K562 (cell line): ENCODE results near the gene GPR15LG. TPM values are rescaled to one million over a fixed set of nuclear protein-coding genes. Genes with fewer than 3 reads are reported as not detected.

Source experiments
- ATAC-seq: fragments of 200-7000 bp; cut with Tn5 transposase; 3 replicates; pipeline ENCODE4 v1.9.1; 2020; ENCODE audit warnings: moderate library complexity
- BruUV-seq: library from RNA; stranded (reverse); fragments of 400-500 nt; replicated peaks from 2 replicates; lab custom pipeline; 2021; lab: Mats Ljungman, UMichigan
- CTCF ChIA-PET: fragments of 300-600 bp; formaldehyde crosslinking; extraction: SDS; loops from one replicate; lab custom pipeline; 2021; ENCODE audit warnings: low intra/inter-chr PET ratio; lab: Yijun Ruan, JAX
- POLR2A ChIA-PET: fragments of 300-600, 350-650 bp; sonication (Branson Sonifier 250); formaldehyde crosslinking; extraction: SDS; loops from one replicate; lab custom pipeline; 2021; ENCODE audit warnings: antibody characterized with exemption, inconsistent platforms; lab: Yijun Ruan, JAX
- DNase-seq, 4 experiments: peaks; one replicate each; pipeline versions ENCODE4 v3.0.0 to v3.0.0-alpha.2; 2011 to 2018; ENCODE audit warnings: low spot score in 3 of 4, mixed read lengths in 3 of 4; ENCODE audit errors: extremely low read depth in 1 of 4
- FAIRE-seq: peaks from 2 replicates; lab custom pipeline; 2011; peaks lifted over from hg19 to GRCh38; lab: Jason Lieb, UNC
- H2AFZ ChIP-seq: 2 replicates; pipeline ENCODE4 v1.6.0; 2011; ENCODE audit warnings: low read depth, low read length, control low read depth, inconsistent platforms
- H3K27ac ChIP-seq: fragments of 200-600 bp; 3 replicates; pipeline ENCODE4 v1.8.0; 2011; ENCODE audit warnings: low read depth, mild to moderate bottlenecking, control low read depth, inconsistent platforms, low read length, moderate library complexity, mixed read lengths; ENCODE audit errors: extremely low read depth
- H3K27me3 ChIP-seq, 2 experiments: fragments of 300-600 bp in 1 of 2; 2 replicates in 1 of 2; 3 replicates in 1 of 2; pipeline versions ENCODE4 v1.6.0 to v1.8.0; 2011; ENCODE audit warnings: inconsistent platforms in 2 of 2, low read length in 2 of 2, mild to moderate bottlenecking in 1 of 2, mixed read lengths in 1 of 2, moderate library complexity in 1 of 2; ENCODE audit not compliant: control insufficient read depth in 2 of 2, insufficient read depth in 2 of 2
- H3K36me3 ChIP-seq: fragments of 300-600 bp; 3 replicates; pipeline ENCODE4 v1.8.0; 2011; ENCODE audit warnings: mild to moderate bottlenecking, low read length, inconsistent platforms; ENCODE audit not compliant: control insufficient read depth, insufficient read depth
- H3K4me1 ChIP-seq, 2 experiments: fragments of 200-600 bp in 1 of 2; replicated peaks in 1 of 2; 2 replicates in 1 of 2; 3 replicates in 1 of 2; pipeline versions ENCODE4 v1.5.1 to v1.8.0; 2011; ENCODE audit warnings: inconsistent platforms in 2 of 2, low read length in 2 of 2, mild to moderate bottlenecking in 1 of 2, mixed read lengths in 1 of 2, moderate library complexity in 1 of 2; ENCODE audit not compliant: control insufficient read depth in 2 of 2, insufficient read depth in 2 of 2
- H3K4me2 ChIP-seq: 2 replicates; pipeline ENCODE4 v1.6.1; 2011; ENCODE audit warnings: low read length, control low read depth, inconsistent platforms, mixed read lengths; ENCODE audit not compliant: insufficient read depth
- H3K4me3 ChIP-seq: fragments of 200-600 bp; sonication (generic), shearing (Covaris generic); 2 replicates; pipeline ENCODE4 v1.5.1; 2016; ENCODE audit warnings: control low read depth, inconsistent platforms
- H3K79me2 ChIP-seq: fragments of 200-600 bp; 3 replicates; pipeline ENCODE4 v1.8.0; 2011; ENCODE audit warnings: low read length, inconsistent platforms; ENCODE audit not compliant: control insufficient read depth, insufficient read depth
- H3K9ac ChIP-seq, 2 experiments: 2 replicates each; pipeline versions ENCODE4 v1.6.0 to v1.6.1; 2011; ENCODE audit warnings: low read depth in 2 of 2, low read length in 2 of 2, control low read depth in 1 of 2, inconsistent platforms in 1 of 2, mild to moderate bottlenecking in 1 of 2, mixed read lengths in 1 of 2; ENCODE audit not compliant: insufficient read depth in 1 of 2
- H3K9me1 ChIP-seq: one replicate; pipeline ENCODE4 v1.6.0; 2011; ENCODE audit warnings: inconsistent platforms, mild to moderate bottlenecking, low read length, moderate library complexity; ENCODE audit not compliant: control insufficient read depth, insufficient read depth
- H3K9me3 ChIP-seq: replicated peaks from 2 replicates; pipeline ENCODE4 v1.5.1; 2011; ENCODE audit warnings: low read depth, low read length, inconsistent platforms; ENCODE audit not compliant: control insufficient read depth, insufficient read depth
- H4K20me1 ChIP-seq: replicated peaks from 2 replicates; pipeline ENCODE4 v1.6.1; 2011; ENCODE audit warnings: low read length, inconsistent platforms, mixed read lengths; ENCODE audit not compliant: control insufficient read depth, insufficient read depth
- DACH1 ChIP-seq: fragments of 450-650 bp; IDR thresholded peaks from 2 replicates; pipeline ENCODE4 v1.6.1; 2018; ENCODE audit not compliant: partially characterized antibody
- ETV1 ChIP-seq: fragments of 450-650 bp; conservative IDR thresholded peaks from 2 replicates; pipeline ENCODE4 v1.6.1; 2016; ENCODE audit warnings: missing genetic modification characterization, control low read depth, low read depth, missing compliant biosample characterization
- GTF2A2 ChIP-seq: IDR thresholded peaks from 2 replicates; pipeline ENCODE4 v1.6.1; 2016; ENCODE audit warnings: mild to moderate bottlenecking, missing genetic modification characterization, missing compliant biosample characterization
- HEY1 ChIP-seq: fragments of 250-450 bp; sonication (Bioruptor Pico); IDR thresholded peaks from 2 replicates; pipeline ENCODE4 v1.5.0; 2020; ENCODE audit warnings: mild to moderate bottlenecking, moderate library complexity, borderline replicate concordance
- JUNB ChIP-seq: fragments of 450-650 bp; formaldehyde crosslinking; conservative IDR thresholded peaks from 2 replicates; pipeline ENCODE4 v1.4.0; 2020; ENCODE audit warnings: mild to moderate bottlenecking
- TCFL5 ChIP-seq: fragments of 250-450 bp; sonication (Bioruptor Pico); conservative IDR thresholded peaks from 2 replicates; pipeline ENCODE4 v1.6.1; 2021; ENCODE audit warnings: mild to moderate bottlenecking, moderate library complexity, matching md5 sums
- WGBS: fragments of 100-300 bp; shearing (Covaris generic); methylation state at CpG from one replicate; pipeline ENCODE4 v1.1.6; 2016; ENCODE audit warnings: low coverage, mixed read lengths; ENCODE audit not compliant: insufficient coverage; ENCODE audit errors: missing lambda C conversion rate; 5-methylcytosine and 5-hydroxymethylcytosine counted together
- in situ Hi-C: fragments of 300-500 bp; cut with MboI; formaldehyde crosslinking; loops from 4 replicates; pipeline ENCODE4 v1.15.0; 2018; ENCODE audit warnings: inconsistent platforms, mixed read lengths
- intact Hi-C: fragments of 100-400 bp; cut with micrococcal nuclease; formaldehyde crosslinking; loops from 2 replicates; pipeline ENCODE4 v1.14.2; 2022
- polyA plus RNA-seq, 8 experiments: library from polyadenylated mRNA; depleted of rRNA in 4 of 8; stranded (reverse) in 5 of 8; unstranded in 3 of 8; fragments of >200 nt; fragmentation: Nextera tagmentation in 2 of 8; fragmentation: Illumina TruSeq in 1 of 8; extraction: Ambion mirVana in 2 of 8; extraction: Trizol in 1 of 8; gene quantifications; 2 replicates each; pipeline versions ENCODE4 v1.2.1 to v1.2.3, GENCODE V29; 2011 to 2014; ENCODE audit warnings: inconsistent platforms in 1 of 8, missing spikeins in 1 of 8
- total RNA-seq, 7 experiments: library from RNA; depleted of rRNA in 6 of 7; stranded (reverse); fragments of >200 nt in 6 of 7; fragmentation: Illumina TruSeq in 2 of 7; extraction: Trizol in 2 of 7; gene quantifications; 2 replicates each; pipeline versions ENCODE4 v1.2.1 to v1.2.3, GENCODE V29; 2011 to 2021; ENCODE audit warnings: low replicate concordance in 1 of 7
- TF ChIP-seq, protein P1 (sequence below): fragments of 250-450 bp; sonication (Bioruptor Pico); IDR thresholded peaks from 2 replicates; pipeline ENCODE4 v1.4.0; 2020; ENCODE audit warnings: borderline replicate concordance
- TF ChIP-seq, protein P2 (sequence below): sonication (generic); formaldehyde crosslinking; IDR thresholded peaks from 2 replicates; pipeline ENCODE4 v1.8.0; 2022; ENCODE audit warnings: mild to moderate bottlenecking, missing genetic modification reagents

Gene GPR15LG
- total and polyA plus RNA-seq, 9 of the 15 experiments (the other 6 are each of a cell fraction or from before 2014, with no cell fraction given): 0.51 TPM; not detected in 8

DNA sequence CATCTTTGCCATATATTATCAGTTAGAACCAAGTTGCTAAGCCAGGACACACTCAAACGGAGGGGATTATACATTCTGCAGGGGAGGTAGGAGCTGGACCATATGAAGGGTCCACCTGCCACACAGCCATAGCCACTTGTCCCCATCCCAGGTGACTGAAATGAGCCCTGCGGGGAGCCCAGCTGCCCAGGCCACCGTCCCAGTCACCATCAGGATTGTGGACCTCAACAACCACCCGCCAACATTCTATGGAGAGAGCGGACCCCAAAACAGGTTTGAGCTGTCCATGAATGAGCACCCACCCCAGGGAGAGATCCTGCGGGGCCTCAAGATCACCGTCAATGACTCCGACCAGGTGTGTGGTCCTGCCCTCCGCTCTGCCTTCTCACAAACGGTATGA is 34.4 kb downstream of the GPR15LG start:
- Histone ChIP-seq H3K27me3 (peaks cover 9 to 46% of the 10 kb centered on the region in 2 experiments; a peak in 4 of 5 replicates), H3K9me1 (no peaks in the 10 kb centered on the region)

More for the DNA sequence above, 34.4 kb downstream of the GPR15LG start:
- ChIA-PET POLR2A (interaction anchor here (1.4 to 1.9 kb wide), 2 partner anchors 68 to 79 kb away, joined by 4 to 5 read pairs; no protein-coding TSS in a partner anchor), CTCF (no interaction called here)
- in situ Hi-C loops: no loop called here
- Histone ChIP-seq H3K4me3 (no peak overlapping the region), H3K36me3 (no peaks in the 10 kb centered on the region), H3K9me3 (no peaks in the 10 kb centered on the region), H3K27ac (no peak overlapping the region), H3K4me1 (no peaks in the 10 kb centered on the region), H3K4me2 (no peak overlapping the region), H3K79me2 (no peaks in the 10 kb centered on the region), H4K20me1 (no peaks in the 10 kb centered on the region; the same call in 1 of the 2 replicates), H3K9ac (no peak overlapping the region), H2AFZ (no peak overlapping the region)
- intact Hi-C loops: no loop called here
- ATAC-seq: no peak
- DNase-seq: no peak
- BruUV-seq: no TSS peak
- TF ChIP-seq TCFL5 (CRISPR knock-in tag) (no peak), JUNB (CRISPR knock-in tag) (no peak), ETV1 (tag) (no peak), HEY1 (CRISPR knock-in tag) (no peak), GTF2A2 (no peak), DACH1 (no peak)
- TF ChIP-seq, protein P1, sequence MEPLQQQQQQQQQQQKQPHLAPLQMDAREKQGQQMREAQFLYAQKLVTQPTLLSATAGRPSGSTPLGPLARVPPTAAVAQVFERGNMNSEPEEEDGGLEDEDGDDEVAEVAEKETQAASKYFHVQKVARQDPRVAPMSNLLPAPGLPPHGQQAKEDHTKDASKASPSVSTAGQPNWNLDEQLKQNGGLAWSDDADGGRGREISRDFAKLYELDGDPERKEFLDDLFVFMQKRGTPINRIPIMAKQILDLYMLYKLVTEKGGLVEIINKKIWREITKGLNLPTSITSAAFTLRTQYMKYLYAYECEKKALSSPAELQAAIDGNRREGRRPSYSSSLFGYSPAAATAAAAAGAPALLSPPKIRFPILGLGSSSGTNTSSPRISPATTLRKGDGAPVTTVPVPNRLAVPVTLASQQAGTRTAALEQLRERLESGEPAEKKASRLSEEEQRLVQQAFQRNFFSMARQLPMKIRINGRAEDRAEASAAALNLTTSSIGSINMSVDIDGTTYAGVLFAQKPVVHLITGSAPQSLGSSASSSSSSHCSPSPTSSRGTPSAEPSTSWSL (CRISPR knock-in tag): no peak
- TF ChIP-seq, protein P2, sequence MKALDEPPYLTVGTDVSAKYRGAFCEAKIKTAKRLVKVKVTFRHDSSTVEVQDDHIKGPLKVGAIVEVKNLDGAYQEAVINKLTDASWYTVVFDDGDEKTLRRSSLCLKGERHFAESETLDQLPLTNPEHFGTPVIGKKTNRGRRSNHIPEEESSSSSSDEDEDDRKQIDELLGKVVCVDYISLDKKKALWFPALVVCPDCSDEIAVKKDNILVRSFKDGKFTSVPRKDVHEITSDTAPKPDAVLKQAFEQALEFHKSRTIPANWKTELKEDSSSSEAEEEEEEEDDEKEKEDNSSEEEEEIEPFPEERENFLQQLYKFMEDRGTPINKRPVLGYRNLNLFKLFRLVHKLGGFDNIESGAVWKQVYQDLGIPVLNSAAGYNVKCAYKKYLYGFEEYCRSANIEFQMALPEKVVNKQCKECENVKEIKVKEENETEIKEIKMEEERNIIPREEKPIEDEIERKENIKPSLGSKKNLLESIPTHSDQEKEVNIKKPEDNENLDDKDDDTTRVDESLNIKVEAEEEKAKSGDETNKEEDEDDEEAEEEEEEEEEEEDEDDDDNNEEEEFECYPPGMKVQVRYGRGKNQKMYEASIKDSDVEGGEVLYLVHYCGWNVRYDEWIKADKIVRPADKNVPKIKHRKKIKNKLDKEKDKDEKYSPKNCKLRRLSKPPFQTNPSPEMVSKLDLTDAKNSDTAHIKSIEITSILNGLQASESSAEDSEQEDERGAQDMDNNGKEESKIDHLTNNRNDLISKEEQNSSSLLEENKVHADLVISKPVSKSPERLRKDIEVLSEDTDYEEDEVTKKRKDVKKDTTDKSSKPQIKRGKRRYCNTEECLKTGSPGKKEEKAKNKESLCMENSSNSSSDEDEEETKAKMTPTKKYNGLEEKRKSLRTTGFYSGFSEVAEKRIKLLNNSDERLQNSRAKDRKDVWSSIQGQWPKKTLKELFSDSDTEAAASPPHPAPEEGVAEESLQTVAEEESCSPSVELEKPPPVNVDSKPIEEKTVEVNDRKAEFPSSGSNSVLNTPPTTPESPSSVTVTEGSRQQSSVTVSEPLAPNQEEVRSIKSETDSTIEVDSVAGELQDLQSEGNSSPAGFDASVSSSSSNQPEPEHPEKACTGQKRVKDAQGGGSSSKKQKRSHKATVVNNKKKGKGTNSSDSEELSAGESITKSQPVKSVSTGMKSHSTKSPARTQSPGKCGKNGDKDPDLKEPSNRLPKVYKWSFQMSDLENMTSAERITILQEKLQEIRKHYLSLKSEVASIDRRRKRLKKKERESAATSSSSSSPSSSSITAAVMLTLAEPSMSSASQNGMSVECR (CRISPR knock-in tag): no peak
- WGBS: 1% methylated on average over 10 of the region's 10 CpGs
- FAIRE-seq: no peak
